ENCODE data around the gene PLA2G12B.

GRCh38 chr10:72924351-72924750 is 30.3 kb downstream of the PLA2G12B start:
- TF ChIP-seq, protein P1, sequence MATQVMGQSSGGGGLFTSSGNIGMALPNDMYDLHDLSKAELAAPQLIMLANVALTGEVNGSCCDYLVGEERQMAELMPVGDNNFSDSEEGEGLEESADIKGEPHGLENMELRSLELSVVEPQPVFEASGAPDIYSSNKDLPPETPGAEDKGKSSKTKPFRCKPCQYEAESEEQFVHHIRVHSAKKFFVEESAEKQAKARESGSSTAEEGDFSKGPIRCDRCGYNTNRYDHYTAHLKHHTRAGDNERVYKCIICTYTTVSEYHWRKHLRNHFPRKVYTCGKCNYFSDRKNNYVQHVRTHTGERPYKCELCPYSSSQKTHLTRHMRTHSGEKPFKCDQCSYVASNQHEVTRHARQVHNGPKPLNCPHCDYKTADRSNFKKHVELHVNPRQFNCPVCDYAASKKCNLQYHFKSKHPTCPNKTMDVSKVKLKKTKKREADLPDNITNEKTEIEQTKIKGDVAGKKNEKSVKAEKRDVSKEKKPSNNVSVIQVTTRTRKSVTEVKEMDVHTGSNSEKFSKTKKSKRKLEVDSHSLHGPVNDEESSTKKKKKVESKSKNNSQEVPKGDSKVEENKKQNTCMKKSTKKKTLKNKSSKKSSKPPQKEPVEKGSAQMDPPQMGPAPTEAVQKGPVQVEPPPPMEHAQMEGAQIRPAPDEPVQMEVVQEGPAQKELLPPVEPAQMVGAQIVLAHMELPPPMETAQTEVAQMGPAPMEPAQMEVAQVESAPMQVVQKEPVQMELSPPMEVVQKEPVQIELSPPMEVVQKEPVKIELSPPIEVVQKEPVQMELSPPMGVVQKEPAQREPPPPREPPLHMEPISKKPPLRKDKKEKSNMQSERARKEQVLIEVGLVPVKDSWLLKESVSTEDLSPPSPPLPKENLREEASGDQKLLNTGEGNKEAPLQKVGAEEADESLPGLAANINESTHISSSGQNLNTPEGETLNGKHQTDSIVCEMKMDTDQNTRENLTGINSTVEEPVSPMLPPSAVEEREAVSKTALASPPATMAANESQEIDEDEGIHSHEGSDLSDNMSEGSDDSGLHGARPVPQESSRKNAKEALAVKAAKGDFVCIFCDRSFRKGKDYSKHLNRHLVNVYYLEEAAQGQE (IDR thresholded peaks at IDR 0.05; ENCODE audit: unreplicated experiment), result no peak
- TF ChIP-seq EZH2 (IDR thresholded peaks at IDR 0.05; ENCODE audit: low read depth, unreplicated experiment) (no peak), EZH2phosphoT487 (IDR thresholded peaks at IDR 0.05; ENCODE audit: unreplicated experiment) (no peak), ZNF462 (CRISPR knock-in tag; IDR thresholded peaks at IDR 0.05) (no peak), POLR2AphosphoS5 (IDR thresholded peaks at IDR 0.05; ENCODE audit: low read depth) (no peak), CREB1 (CRISPR knock-in tag; IDR thresholded peaks at IDR 0.05; ENCODE audit: low read depth) (no peak), STAT1 (IDR thresholded peaks at IDR 0.05; ENCODE audit: unreplicated experiment) (no peak)
- TF ChIP-seq, protein P2, sequence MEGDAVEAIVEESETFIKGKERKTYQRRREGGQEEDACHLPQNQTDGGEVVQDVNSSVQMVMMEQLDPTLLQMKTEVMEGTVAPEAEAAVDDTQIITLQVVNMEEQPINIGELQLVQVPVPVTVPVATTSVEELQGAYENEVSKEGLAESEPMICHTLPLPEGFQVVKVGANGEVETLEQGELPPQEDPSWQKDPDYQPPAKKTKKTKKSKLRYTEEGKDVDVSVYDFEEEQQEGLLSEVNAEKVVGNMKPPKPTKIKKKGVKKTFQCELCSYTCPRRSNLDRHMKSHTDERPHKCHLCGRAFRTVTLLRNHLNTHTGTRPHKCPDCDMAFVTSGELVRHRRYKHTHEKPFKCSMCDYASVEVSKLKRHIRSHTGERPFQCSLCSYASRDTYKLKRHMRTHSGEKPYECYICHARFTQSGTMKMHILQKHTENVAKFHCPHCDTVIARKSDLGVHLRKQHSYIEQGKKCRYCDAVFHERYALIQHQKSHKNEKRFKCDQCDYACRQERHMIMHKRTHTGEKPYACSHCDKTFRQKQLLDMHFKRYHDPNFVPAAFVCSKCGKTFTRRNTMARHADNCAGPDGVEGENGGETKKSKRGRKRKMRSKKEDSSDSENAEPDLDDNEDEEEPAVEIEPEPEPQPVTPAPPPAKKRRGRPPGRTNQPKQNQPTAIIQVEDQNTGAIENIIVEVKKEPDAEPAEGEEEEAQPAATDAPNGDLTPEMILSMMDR (conservative IDR thresholded peaks at IDR 0.05; ENCODE audit: low read depth in 2 of 2), result no peak
